Urinary bladder (tissue), 4 donors: ENCODE results near the gene PDZD7. TPM values are rescaled to one million over a fixed set of nuclear protein-coding genes. Genes with fewer than 3 reads are reported as not detected.
A peak's percentile ranks its signal among the peaks of the same experiment; 100 is the strongest.

ENCODE experiments used
- DNase-seq: peaks from one replicate; pipeline ENCODE4 v3.0.0-alpha.2; 2015; ENCODE audit errors: extremely low spot score
- H3K27ac ChIP-seq: one replicate; pipeline ENCODE4 v1.5.1; 2013; ENCODE audit warnings: low read depth, mild to moderate bottlenecking, moderate library complexity
- H3K36me3 ChIP-seq: one replicate; pipeline ENCODE4 v1.6.1; 2013; ENCODE audit warnings: mild to moderate bottlenecking, moderate library complexity; ENCODE audit not compliant: insufficient read depth
- H3K4me1 ChIP-seq: one replicate; pipeline ENCODE4 v1.6.1; 2013; ENCODE audit warnings: mild to moderate bottlenecking, moderate library complexity; ENCODE audit not compliant: insufficient read depth
- H3K4me3 ChIP-seq: one replicate; pipeline ENCODE4 v1.5.1; 2013; ENCODE audit warnings: low read depth, low read length
- WGBS: extraction: QIAGEN DNeasy Blood & Tissue Kit; methylation state at CpG from one replicate; pipeline ENCODE4 v1.1.7; 2013; 5-methylcytosine and 5-hydroxymethylcytosine counted together
- polyA plus RNA-seq: library from polyadenylated mRNA; stranded (reverse); fragments of 200-250 nt; gene quantifications from one replicate; pipeline ENCODE4 v1.2.3, GENCODE V29; 2013
- total RNA-seq: library from RNA; depleted of rRNA; stranded (reverse); fragments of >200 nt; gene quantifications from one replicate; pipeline ENCODE4 v1.2.3, GENCODE V29; 2014
- donor health status: healthy with polysubstance abuse.
- donor health status: healthy.

PDZD7 gene
- total and polyA plus RNA-seq, 2 donors: 0.21 to 0.46 TPM

GRCh38 chr10:101014230-101014884 is 16.6 kb downstream of the PDZD7 start:
- WGBS: 18% methylated on average over 11 of the region's 11 CpGs
- Histone ChIP-seq H3K27ac (no peak overlapping the region), H3K4me3 (no peak overlapping the region), H3K4me1 (no peaks in the 10 kb centered on the region), H3K36me3 (no peaks in the 10 kb centered on the region)
- no peak for DNase-seq

GRCh38 chr10:101013365-101013825 is 17.5 kb downstream of the PDZD7 start:
- Histone ChIP-seq H3K4me1 (peaks cover 1% of the 10 kb centered on the region), H3K36me3 (no peaks in the 10 kb centered on the region), H3K27ac (no peak overlapping the region), H3K4me3 (no peak overlapping the region)
- no peak for DNase-seq
- WGBS: 57% methylated on average over 9 of the region's 9 CpGs

- Histone ChIP-seq H3K4me3 (no peak overlapping the region), H3K4me1 (peaks cover 1% of the 10 kb centered on the region), H3K36me3 (no peaks in the 10 kb centered on the region), H3K27ac (no peak overlapping the region)
- no peak for DNase-seq
- 19% methylated on average over 14 of the region's 14 CpGs for WGBS
Observed at GRCh38 chr10:101012525-101013364, 18.2 kb downstream of the PDZD7 start.

- 61% methylated on average over 22 of the region's 22 CpGs for WGBS
- Histone ChIP-seq H3K4me3 (no peak overlapping the region), H3K4me1 (peaks cover 1% of the 10 kb centered on the region), H3K27ac (no peak overlapping the region), H3K36me3 (no peaks in the 10 kb centered on the region)
- DNase-seq: no peak
Observed at GRCh38 chr10:101011517-101012423, 19.2 kb downstream of the PDZD7 start.

GRCh38 chr10:101010329-101010728 is 20.6 kb downstream of the PDZD7 start:
- no peak for DNase-seq
- peaks cover 1% of the 10 kb centered on the region for H3K4me1 ChIP-seq
- 95% methylated on average over 22 of the region's 22 CpGs for WGBS

GRCh38 chr10:101008823-101009423 is 22.0 kb downstream of the PDZD7 start:
- no peak for DNase-seq
- no peak overlapping the region for H3K4me3 ChIP-seq
- H3K27ac ChIP-seq: no peak overlapping the region
- no peaks in the 10 kb centered on the region for H3K36me3 ChIP-seq
- peaks cover 1% of the 10 kb centered on the region for H3K4me1 ChIP-seq
- WGBS: 80% methylated on average over 6 of the region's 6 CpGs

More at GRCh38 chr10:101010329-101010728, 20.6 kb downstream of the PDZD7 start:
- Histone ChIP-seq H3K27ac (no peak overlapping the region), H3K4me3 (no peak overlapping the region), H3K36me3 (no peaks in the 10 kb centered on the region)

GRCh38 chr10:101007915-101008822 is 22.8 kb downstream of the PDZD7 start:
- peak overlapping the region; percentile 24 for H3K27ac ChIP-seq
- no peak for DNase-seq
- WGBS: 61% methylated on average over 13 of the region's 13 CpGs

GRCh38 chr10:101007099-101007711 is 23.7 kb downstream of the PDZD7 start:
- Histone ChIP-seq H3K4me3 (no peak overlapping the region), H3K4me1 (peaks cover 1% of the 10 kb centered on the region), H3K36me3 (no peaks in the 10 kb centered on the region), H3K27ac (peak overlapping the region; percentile 40)
- no peak for DNase-seq
- WGBS: 41% methylated on average over 11 of the region's 11 CpGs

More at GRCh38 chr10:101007915-101008822, 22.8 kb downstream of the PDZD7 start:
- peaks cover 1% of the 10 kb centered on the region for H3K4me1 ChIP-seq
- H3K4me3 ChIP-seq: no peak overlapping the region
- H3K36me3 ChIP-seq: no peaks in the 10 kb centered on the region

- 73% methylated on average over 33 of the region's 33 CpGs for WGBS
- peak overlapping the region; percentile 26 for H3K27ac ChIP-seq
- DNase-seq: no peak
- no peaks in the 10 kb centered on the region for H3K36me3 ChIP-seq
- no peak overlapping the region for H3K4me3 ChIP-seq
- H3K4me1 ChIP-seq: peaks cover 1% of the 10 kb centered on the region
Observed at GRCh38 chr10:101006593-101007098, 24.3 kb downstream of the PDZD7 start.

GRCh38 chr10:101005869-101006567 is 24.9 kb downstream of the PDZD7 start:
- no peak for DNase-seq
- Histone ChIP-seq H3K4me1 (peaks cover 1% of the 10 kb centered on the region), H3K27ac (no peak overlapping the region), H3K36me3 (no peaks in the 10 kb centered on the region), H3K4me3 (no peak overlapping the region)
- WGBS: 93% methylated on average over 4 of the region's 4 CpGs

- peaks cover 1% of the 10 kb centered on the region for H3K4me1 ChIP-seq
- H3K4me3 ChIP-seq: no peak overlapping the region
- no peak for DNase-seq
- no peak overlapping the region for H3K27ac ChIP-seq
- 89% methylated on average over 23 of the region's 23 CpGs for WGBS
- no peaks in the 10 kb centered on the region for H3K36me3 ChIP-seq
Observed at GRCh38 chr10:101005361-101005760, 25.6 kb downstream of the PDZD7 start.
